ENCODE results near the gene BACH2.
A peak's percentile ranks its signal among the peaks of the same experiment; 100 is the strongest.

The BACH2 gene

GRCh38 chr6:90096818-90097217, 199.8 kb downstream of the BACH2 start:
- DNase-seq (ENCODE audit: low read depth in 2 of 2) = no peak

GRCh38 chr6:90095788-90096187, 200.9 kb downstream of the BACH2 start:
- no peak for DNase-seq (ENCODE audit: low read depth in 2 of 2)

- no peak for DNase-seq (ENCODE audit: low read depth in 2 of 2)
Measured at GRCh38 chr6:90095145-90095544, 201.5 kb downstream of the BACH2 start.

GRCh38 chr6:90093558-90094073, 203.0 kb downstream of the BACH2 start:
- DNase-seq (ENCODE audit: low read depth in 2 of 2) = no peak

GRCh38 chr6:90090866-90091265, 205.8 kb downstream of the BACH2 start:
- DNase-seq (ENCODE audit: low read depth in 2 of 2) = no peak

- DNase-seq (ENCODE audit: low read depth in 2 of 2) = no peak
Measured at GRCh38 chr6:90088009-90088408, 208.6 kb downstream of the BACH2 start.

GRCh38 chr6:90087106-90087833, 209.4 kb downstream of the BACH2 start:
- no peak for DNase-seq (ENCODE audit: low read depth in 2 of 2)

GRCh38 chr6:90086517-90086916, 210.1 kb downstream of the BACH2 start:
- DNase-seq (ENCODE audit: low read depth in 2 of 2) = no peak

GRCh38 chr6:90083891-90084290, 212.8 kb downstream of the BACH2 start:
- no peak for DNase-seq (ENCODE audit: low read depth in 2 of 2)

- no peak for DNase-seq (ENCODE audit: low read depth in 2 of 2)
Measured at GRCh38 chr6:90082847-90083246, 213.8 kb downstream of the BACH2 start.

GRCh38 chr6:90080876-90081481, 215.7 kb downstream of the BACH2 start:
- peak; percentile 51 to 64 for DNase-seq (ENCODE audit: low read depth in 2 of 2)

GRCh38 chr6:90079560-90080490, 216.8 kb downstream of the BACH2 start:
- DNase-seq (ENCODE audit: low read depth in 2 of 2) = peak in 1 of 2 donors; percentile 20

- DNase-seq (ENCODE audit: low read depth in 2 of 2) = peak in 1 of 2 donors; percentile 36
Measured at GRCh38 chr6:90078513-90079289, 217.9 kb downstream of the BACH2 start.

GRCh38 chr6:90076511-90077415, 219.9 kb downstream of the BACH2 start:
- no peak for DNase-seq (ENCODE audit: low read depth in 2 of 2)

GRCh38 chr6:90074161-90074850, 222.3 kb downstream of the BACH2 start:
- DNase-seq (ENCODE audit: low read depth in 2 of 2) = no peak

- DNase-seq (ENCODE audit: low read depth in 2 of 2) = no peak
Measured at GRCh38 chr6:90072935-90073464, 223.6 kb downstream of the BACH2 start.

GRCh38 chr6:90072501-90072900, 224.1 kb downstream of the BACH2 start:
- DNase-seq (ENCODE audit: low read depth in 2 of 2) = no peak

GRCh38 chr6:90068703-90069523, 227.7 kb downstream of the BACH2 start:
- no peak for DNase-seq (ENCODE audit: low read depth in 2 of 2)

GRCh38 chr6:90068264-90068663, 228.4 kb downstream of the BACH2 start:
- no peak for DNase-seq (ENCODE audit: low read depth in 2 of 2)

All from activated CD8-positive, alpha-beta memory T cell treated with anti-CD3 and anti-CD28 coated beads for 4 hours (primary cell).